Measurements from ENCODE around the gene POU2F1.

The POU2F1 gene

DNA sequence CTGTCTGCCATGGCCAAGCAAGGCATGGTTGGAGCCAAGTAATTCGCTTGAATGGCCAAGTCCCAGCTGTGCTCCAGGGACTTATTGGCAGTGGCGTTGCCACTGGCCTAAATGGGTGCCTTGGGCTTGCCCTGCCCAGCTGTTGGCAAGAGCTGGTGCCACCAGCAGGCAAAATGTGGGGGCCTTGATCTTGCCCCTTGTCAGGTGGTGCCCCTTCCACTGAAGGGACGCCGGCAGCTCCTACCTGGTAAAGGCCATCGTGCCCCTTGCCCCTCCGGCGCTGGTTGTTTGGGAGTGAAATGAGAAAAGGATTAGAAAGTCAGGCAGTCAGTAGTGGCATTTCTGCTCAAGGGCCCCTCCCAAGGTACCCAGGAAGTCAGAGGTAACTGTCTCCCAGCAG, 212.1 kb downstream of the POU2F1 start:
- DNase-seq (ENCODE audit: extremely low read depth, low read depth), result no peak
- TF ChIP-seq, protein P1, sequence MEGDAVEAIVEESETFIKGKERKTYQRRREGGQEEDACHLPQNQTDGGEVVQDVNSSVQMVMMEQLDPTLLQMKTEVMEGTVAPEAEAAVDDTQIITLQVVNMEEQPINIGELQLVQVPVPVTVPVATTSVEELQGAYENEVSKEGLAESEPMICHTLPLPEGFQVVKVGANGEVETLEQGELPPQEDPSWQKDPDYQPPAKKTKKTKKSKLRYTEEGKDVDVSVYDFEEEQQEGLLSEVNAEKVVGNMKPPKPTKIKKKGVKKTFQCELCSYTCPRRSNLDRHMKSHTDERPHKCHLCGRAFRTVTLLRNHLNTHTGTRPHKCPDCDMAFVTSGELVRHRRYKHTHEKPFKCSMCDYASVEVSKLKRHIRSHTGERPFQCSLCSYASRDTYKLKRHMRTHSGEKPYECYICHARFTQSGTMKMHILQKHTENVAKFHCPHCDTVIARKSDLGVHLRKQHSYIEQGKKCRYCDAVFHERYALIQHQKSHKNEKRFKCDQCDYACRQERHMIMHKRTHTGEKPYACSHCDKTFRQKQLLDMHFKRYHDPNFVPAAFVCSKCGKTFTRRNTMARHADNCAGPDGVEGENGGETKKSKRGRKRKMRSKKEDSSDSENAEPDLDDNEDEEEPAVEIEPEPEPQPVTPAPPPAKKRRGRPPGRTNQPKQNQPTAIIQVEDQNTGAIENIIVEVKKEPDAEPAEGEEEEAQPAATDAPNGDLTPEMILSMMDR (IDR thresholded peaks at IDR 0.05; ENCODE audit: low read depth, low read length), result no peak

DNA sequence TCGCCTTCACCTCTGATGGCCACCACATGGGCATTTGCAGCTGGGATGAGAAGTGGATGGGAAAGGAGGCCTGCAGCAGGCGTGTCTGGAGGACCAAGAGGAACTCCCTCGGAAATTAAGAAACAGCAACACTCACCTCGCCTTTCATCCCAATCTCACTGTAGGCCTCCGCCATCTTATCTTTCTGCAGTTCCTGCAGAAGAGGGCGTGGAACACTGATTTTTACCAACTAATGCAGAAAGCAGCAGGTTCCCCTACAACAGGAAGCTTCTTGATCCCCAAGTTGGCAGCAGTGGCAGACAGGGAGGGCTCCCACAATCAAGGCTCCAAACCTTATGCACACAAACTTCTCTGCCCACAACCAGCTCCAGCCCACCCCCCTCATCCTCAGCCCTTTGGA, 213.2 kb downstream of the POU2F1 start:
- no peak for DNase-seq (ENCODE audit: extremely low read depth, low read depth)
- TF ChIP-seq, protein P1 (IDR thresholded peaks at IDR 0.05; ENCODE audit: low read depth, low read length), result no peak

DNA sequence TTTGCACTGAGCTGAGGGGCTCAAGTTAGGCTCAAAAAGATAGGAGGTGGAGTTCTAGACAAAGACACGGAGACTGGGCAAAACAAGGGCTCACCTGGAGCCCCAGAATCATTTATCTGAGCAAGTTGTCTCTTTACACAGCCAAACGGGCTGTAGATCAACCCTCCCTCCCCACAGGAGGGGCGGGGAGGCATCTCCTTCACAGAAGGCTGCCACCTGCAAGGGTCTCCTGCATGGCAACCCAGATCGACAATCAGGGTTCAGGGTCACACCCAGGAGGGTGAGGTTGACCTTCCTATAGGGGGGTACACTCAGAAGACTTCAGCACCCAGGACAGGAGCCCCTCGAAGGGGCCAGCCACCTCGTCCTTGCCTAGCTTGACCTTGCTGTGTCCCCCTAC, 213.6 kb downstream of the POU2F1 start:
- DNase-seq (ENCODE audit: extremely low read depth, low read depth), result no peak
- TF ChIP-seq, protein P1 (IDR thresholded peaks at IDR 0.05; ENCODE audit: low read depth, low read length), result no peak

DNA sequence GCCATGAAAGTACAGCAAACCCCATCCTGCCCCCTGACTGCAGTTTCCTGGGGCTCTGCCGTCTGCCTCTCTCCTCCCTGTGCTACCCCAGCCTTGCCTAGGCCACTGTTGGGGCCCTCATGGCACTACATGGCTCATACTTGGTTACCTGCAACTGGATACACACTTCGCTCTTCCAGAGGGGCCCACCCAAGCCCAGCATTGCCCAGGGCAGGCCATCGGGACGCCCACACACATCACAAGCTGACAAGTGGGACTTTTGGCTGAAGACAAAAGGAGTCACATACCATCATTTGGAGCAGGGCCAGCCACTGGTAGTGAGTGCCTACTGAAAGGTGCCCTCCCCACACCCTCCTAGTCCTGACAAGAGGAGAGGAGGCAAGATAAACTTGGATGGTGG, 214.8 kb downstream of the POU2F1 start:
- DNase-seq (ENCODE audit: extremely low read depth, low read depth), result no peak
- TF ChIP-seq, protein P1 (IDR thresholded peaks at IDR 0.05; ENCODE audit: low read depth, low read length), result no peak

DNA sequence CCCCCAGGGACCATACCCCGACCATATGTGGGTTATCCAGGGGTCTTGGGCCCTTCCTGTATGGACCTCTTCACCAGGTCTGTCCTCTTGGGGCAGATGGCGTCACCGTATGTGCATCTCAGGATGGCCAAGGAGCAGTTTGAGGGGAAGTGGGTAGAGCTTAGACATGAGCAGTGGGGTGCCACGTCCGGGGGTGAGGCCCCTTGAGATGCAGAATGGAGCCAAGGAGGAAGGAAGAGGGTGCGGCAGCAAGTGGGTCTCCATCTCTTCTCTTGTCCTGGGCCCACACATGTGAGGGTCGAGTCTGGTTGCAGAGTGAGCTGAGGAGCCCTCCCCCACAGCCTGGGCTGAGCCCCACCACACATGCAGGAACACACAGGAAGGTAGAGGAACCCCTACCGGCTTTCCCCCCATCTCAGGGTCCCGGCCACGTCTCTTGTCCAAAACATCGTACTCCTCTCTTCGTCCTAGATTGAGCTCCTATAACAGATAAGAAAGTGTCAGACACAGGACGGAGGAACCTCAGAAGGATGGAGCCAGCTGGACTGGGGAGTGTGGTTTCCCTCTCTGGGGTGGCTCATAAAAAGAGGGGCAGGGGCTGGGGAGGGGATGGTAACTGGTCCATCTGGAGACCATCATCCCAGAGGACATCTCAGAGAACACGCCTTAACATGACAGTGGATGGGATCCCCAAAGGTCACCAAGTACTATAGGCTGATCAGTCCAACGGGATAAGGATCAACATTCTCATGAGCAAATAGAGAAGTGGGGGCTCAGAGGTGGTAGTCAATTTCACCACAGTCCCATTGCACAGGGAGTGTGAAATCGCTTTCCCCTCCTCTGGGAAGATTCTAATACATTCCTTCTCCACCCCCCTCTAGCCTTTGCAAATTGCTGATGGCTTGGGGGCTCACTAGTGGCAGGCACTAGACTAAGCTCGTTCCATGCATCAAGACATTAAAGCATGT, 217.8 kb downstream of the POU2F1 start:
- TF ChIP-seq, protein P1 (IDR thresholded peaks at IDR 0.05; ENCODE audit: low read depth, low read length), result no peak
- no peak for DNase-seq (ENCODE audit: extremely low read depth, low read depth)

DNA sequence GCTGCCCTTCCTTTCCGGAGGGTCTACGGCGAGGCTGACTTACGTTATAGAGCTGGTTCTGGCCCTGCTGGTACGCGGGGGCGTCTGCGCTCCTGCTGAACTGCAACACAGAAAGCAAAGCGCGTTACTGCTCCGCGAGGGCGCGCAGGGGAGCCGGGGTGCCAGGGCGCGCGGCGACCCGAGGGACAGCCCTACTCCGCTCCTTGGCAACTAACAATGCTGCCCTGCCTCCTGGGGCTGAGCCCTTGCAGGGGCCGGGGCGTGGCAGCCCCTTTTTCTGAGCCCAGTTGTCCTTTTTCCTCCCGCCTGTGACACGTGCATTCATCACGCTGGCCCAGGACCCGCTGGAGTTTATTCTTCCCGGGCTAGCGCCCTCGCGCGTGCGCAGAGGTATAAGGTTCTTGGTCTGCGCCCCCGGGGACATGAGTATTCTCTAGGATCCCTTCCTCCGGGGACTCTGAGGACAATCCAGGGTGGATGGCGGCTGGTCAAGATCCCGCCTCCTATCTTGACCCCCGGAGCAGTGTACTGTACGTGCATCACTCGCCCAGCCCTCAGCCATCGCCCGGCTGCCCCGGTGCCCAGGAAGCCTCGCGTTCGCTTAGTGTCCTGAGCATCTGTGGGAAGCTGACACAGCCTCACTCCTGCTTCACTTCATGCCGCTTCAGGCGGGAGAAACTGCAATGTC, 218.8 kb downstream of the POU2F1 start:
- DNase-seq (ENCODE audit: extremely low read depth, low read depth), result no peak
- TF ChIP-seq, protein P1 (IDR thresholded peaks at IDR 0.05; ENCODE audit: low read depth, low read length), result peak; percentile 25

DNA sequence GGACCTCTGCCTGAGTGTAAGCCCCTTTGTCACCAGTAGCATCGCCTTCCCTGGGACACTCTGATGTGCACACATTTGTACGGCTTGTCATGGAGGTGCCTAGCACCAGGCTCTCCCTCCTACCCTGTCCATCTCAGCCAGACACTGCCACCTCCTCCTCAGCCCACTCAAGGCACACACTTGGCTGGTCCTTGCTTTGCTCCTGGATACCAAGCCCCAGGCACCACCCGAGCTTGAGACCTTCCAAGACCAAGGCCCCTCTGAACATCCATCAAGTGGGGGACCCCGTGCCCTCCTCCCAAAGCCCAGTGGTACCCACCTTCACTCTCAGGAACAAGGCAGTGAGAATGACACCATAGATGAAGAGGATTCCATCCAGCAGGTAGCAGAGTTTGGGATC, 219.7 kb downstream of the POU2F1 start:
- DNase-seq (ENCODE audit: extremely low read depth, low read depth), result no peak
- TF ChIP-seq, protein P1 (IDR thresholded peaks at IDR 0.05; ENCODE audit: low read depth, low read length), result no peak
